Cardiac muscle cell (in vitro differentiated cells and primary cell): ENCODE results near the gene FAXC. TPM values are rescaled to one million over a fixed set of nuclear protein-coding genes. Genes with fewer than 3 reads are reported as not detected.

ENCODE experiments used
- DNase-seq, 2 donors: peaks; one replicate each; pipeline versions ENCODE4 v3.0.0 to v3.0.0-alpha.2; 2010 to 2017; ENCODE audit warnings: low read depth in 1 of 2, low spot score in 1 of 2
- H3K27ac ChIP-seq: fragments of 200-600 bp; sonication (generic); 2 replicates; pipeline ENCODE4 v1.5.1; 2016
- H3K27me3 ChIP-seq: fragments of 200-600 bp; sonication (generic); 2 replicates; pipeline ENCODE4 v1.6.0; 2016; ENCODE audit warnings: control low read depth
- H3K36me3 ChIP-seq: fragments of 200-600 bp; sonication (generic); 2 replicates; pipeline ENCODE4 v1.5.1; 2016; ENCODE audit warnings: control low read depth
- H3K4me1 ChIP-seq: fragments of 200-600 bp; sonication (generic); 2 replicates; pipeline ENCODE4 v1.8.1; 2017; ENCODE audit warnings: low read depth, mild to moderate bottlenecking, mixed run types
- H3K4me3 ChIP-seq: fragments of 200-600 bp; sonication (generic); 2 replicates; pipeline ENCODE4 v1.5.1; 2016; ENCODE audit warnings: mild to moderate bottlenecking
- H3K9me3 ChIP-seq: fragments of 200-600 bp; sonication (generic); 2 replicates; pipeline ENCODE4 v1.5.1; 2017; ENCODE audit warnings: low read depth, mild to moderate bottlenecking, control low read depth
- CTCF ChIP-seq: IDR thresholded peaks from 2 replicates; pipeline ENCODE4 v1.5.1; 2012; ENCODE audit warnings: low read depth, mild to moderate bottlenecking, low read length
- polyA plus RNA-seq: library from polyadenylated mRNA; unstranded; fragments of >200 nt; fragmentation: Nextera tagmentation; extraction: Ambion mirVana; gene quantifications from 2 replicates; pipeline ENCODE4 v1.2.1, GENCODE V29; 2016
- total RNA-seq: library from RNA; depleted of rRNA; stranded (reverse); fragments of >200 nt; gene quantifications from 2 replicates; pipeline ENCODE4 v1.2.3, GENCODE V29; 2016

The FAXC gene
- total and polyA plus RNA-seq, 2 experiments from 2014 or later: 0.30 to 2.7 TPM

- Histone ChIP-seq H3K9me3 (no peaks in the 10 kb centered on the region), H3K27ac (no peak overlapping the region), H3K36me3 (no peaks in the 10 kb centered on the region), H3K4me1 (no peaks in the 10 kb centered on the region), H3K4me3 (no peak overlapping the region), H3K27me3 (no peaks in the 10 kb centered on the region)
- no peak for DNase-seq
- no peak for TF ChIP-seq CTCF
Observed at GRCh38 chr6:99384507-99384906, 35.0 kb upstream of the FAXC start.

GRCh38 chr6:99378636-99379035 is 29.2 kb upstream of the FAXC start:
- Histone ChIP-seq H3K4me3 (no peak overlapping the region), H3K4me1 (no peaks in the 10 kb centered on the region), H3K36me3 (no peaks in the 10 kb centered on the region), H3K27ac (no peak overlapping the region), H3K9me3 (no peaks in the 10 kb centered on the region), H3K27me3 (no peaks in the 10 kb centered on the region)
- TF ChIP-seq CTCF: no peak
- DNase-seq: no peak

- no peaks in the 10 kb centered on the region for H3K9me3 ChIP-seq
- TF ChIP-seq CTCF: no peak
- DNase-seq: no peak
- H3K4me1 ChIP-seq: no peaks in the 10 kb centered on the region
- H3K27me3 ChIP-seq: no peaks in the 10 kb centered on the region
- no peaks in the 10 kb centered on the region for H3K36me3 ChIP-seq
- H3K4me3 ChIP-seq: no peak overlapping the region
- H3K27ac ChIP-seq: no peak overlapping the region
Observed at GRCh38 chr6:99369533-99369932, 20.1 kb upstream of the FAXC start.

GRCh38 chr6:99366852-99367251 is 17.4 kb upstream of the FAXC start:
- H3K36me3 ChIP-seq: no peaks in the 10 kb centered on the region
- no peaks in the 10 kb centered on the region for H3K27me3 ChIP-seq
- DNase-seq: no peak
- no peak overlapping the region for H3K4me3 ChIP-seq
- no peaks in the 10 kb centered on the region for H3K9me3 ChIP-seq
- no peak for TF ChIP-seq CTCF
- no peak overlapping the region for H3K27ac ChIP-seq
- no peaks in the 10 kb centered on the region for H3K4me1 ChIP-seq

- Histone ChIP-seq H3K27me3 (no peaks in the 10 kb centered on the region), H3K36me3 (no peaks in the 10 kb centered on the region), H3K4me1 (no peaks in the 10 kb centered on the region), H3K9me3 (no peaks in the 10 kb centered on the region), H3K27ac (no peak overlapping the region), H3K4me3 (no peak overlapping the region)
- no peak for TF ChIP-seq CTCF
- DNase-seq: no peak
Observed at GRCh38 chr6:99364026-99364425, 14.6 kb upstream of the FAXC start.
